CD4-positive, alpha-beta memory T cell (primary cell): ENCODE data around the gene INPP5A. TPM values are rescaled to one million over a fixed set of nuclear protein-coding genes. Genes with fewer than 3 reads are reported as not detected.
"Not testable (repeated sequence)": the region's sequence is repeated elsewhere in the genome, so short reads cannot be mapped to it uniquely, and the experiment has no call there.

ENCODE experiments used
- CTCF ChIA-PET: fragments of 350-600 bp; sonication (Branson Sonifier 250); formaldehyde crosslinking; loops from one replicate; lab custom pipeline; 2021; ENCODE audit warnings: inconsistent platforms; ENCODE audit not compliant: partially characterized antibody; lab: Charles Lee
- POLR2A ChIA-PET: fragments of 350-600 bp; sonication (Branson Sonifier 250); formaldehyde crosslinking; loops from one replicate; lab custom pipeline; 2021; ENCODE audit not compliant: partially characterized antibody; lab: Charles Lee
- DNase-seq, 5 donors: peaks; one replicate each; pipeline versions ENCODE4 v3.0.0 to v3.0.0-alpha.2; 2020 to 2022; ENCODE audit warnings: mixed read lengths in 1 of 5
- H3K27ac ChIP-seq: one replicate; pipeline ENCODE4 v1.7.0; 2013; ENCODE audit warnings: low read depth, low read length
- H3K27me3 ChIP-seq: 2 replicates; pipeline ENCODE4 v1.7.0; 2013; ENCODE audit warnings: mild to moderate bottlenecking, low read length, moderate library complexity; ENCODE audit not compliant: insufficient read depth
- H3K36me3 ChIP-seq: 2 replicates; pipeline ENCODE4 v1.7.0; 2013; ENCODE audit warnings: mild to moderate bottlenecking, low read length, moderate library complexity; ENCODE audit not compliant: insufficient read depth
- H3K4me1 ChIP-seq: 2 replicates; pipeline ENCODE4 v1.7.0; 2013; ENCODE audit warnings: mild to moderate bottlenecking, low read length, moderate library complexity; ENCODE audit not compliant: insufficient read depth
- H3K4me3 ChIP-seq, 2 donors: one replicate each; pipeline ENCODE4 v1.7.0; 2013; ENCODE audit warnings: low read length in 2 of 2, mild to moderate bottlenecking in 1 of 2
- H3K9me3 ChIP-seq, 2 donors: one replicate each; pipeline ENCODE4 v1.7.0; 2013; ENCODE audit warnings: low read length in 2 of 2, control low read depth in 1 of 2; ENCODE audit not compliant: control insufficient read depth in 1 of 2
- H3K27ac Mint-ChIP-seq, 7 donors: one replicate each; pipeline ENCODE4 v1.8.0; 2020 to 2021; ENCODE audit warnings: mixed read lengths in 7 of 7, mild to moderate bottlenecking in 6 of 7, inconsistent platforms in 3 of 7, moderate library complexity in 3 of 7
- H3K27me3 Mint-ChIP-seq, 2 donors: one replicate each; pipeline ENCODE4 v1.8.0; 2020 to 2021; ENCODE audit warnings: mixed read lengths in 2 of 2
- H3K36me3 Mint-ChIP-seq, 2 donors: one replicate each; pipeline ENCODE4 v1.8.0; 2020 to 2021; ENCODE audit warnings: mixed read lengths in 2 of 2, inconsistent platforms in 1 of 2, mild to moderate bottlenecking in 1 of 2
- H3K4me1 Mint-ChIP-seq, 4 donors: one replicate each; pipeline ENCODE4 v1.8.0; 2020 to 2021; ENCODE audit warnings: mixed read lengths in 4 of 4, mild to moderate bottlenecking in 1 of 4
- H3K4me3 Mint-ChIP-seq, 8 donors: one replicate each; pipeline ENCODE4 v1.8.0; 2020 to 2021; ENCODE audit warnings: mixed read lengths in 8 of 8, mild to moderate bottlenecking in 7 of 8, moderate library complexity in 6 of 8, inconsistent platforms in 3 of 8
- H3K9me3 Mint-ChIP-seq, 8 donors: one replicate each; pipeline ENCODE4 v1.8.0; 2020 to 2021; ENCODE audit warnings: mixed read lengths in 8 of 8, mild to moderate bottlenecking in 5 of 8, inconsistent platforms in 3 of 8, moderate library complexity in 1 of 8
- intact Hi-C: fragments of 100-400 bp; cut with micrococcal nuclease; formaldehyde crosslinking; loops from one replicate; pipeline ENCODE4 v1.15.1; 2023
- polyA plus RNA-seq, 2 donors: library from polyadenylated mRNA; unstranded; fragments of 300-500 nt; fragmentation: Illumina TruSeq; gene quantifications; one replicate each; pipeline ENCODE4 v1.2.3, GENCODE V29; 2021
- total RNA-seq, 2 experiments: library from RNA; stranded (reverse); gene quantifications; one replicate each; pipeline ENCODE4 v1.2.3, GENCODE V29; 2021

The INPP5A gene
- total and polyA plus RNA-seq, 4 experiments from 2014 or later: 0.61 to 19.3 (median 10.8) TPM

GRCh38 chr10:132572946-132573345, 35.4 kb downstream of the INPP5A start:
- H3K27me3 ChIP-seq, H3K4me3 ChIP-seq, CTCF ChIA-PET, H3K27ac ChIP-seq, H3K27ac Mint-ChIP-seq, H3K9me3 Mint-ChIP-seq, H3K4me3 Mint-ChIP-seq, H3K27me3 Mint-ChIP-seq, H3K9me3 ChIP-seq, H3K36me3 Mint-ChIP-seq, POLR2A ChIA-PET, H3K36me3 ChIP-seq, DNase-seq: not testable (repeated sequence)
- peaks cover 36% of the 10 kb centered on the region for H3K4me1 ChIP-seq
- intact Hi-C loops: loop anchor here (1.0 kb wide), 1 partner anchor 36 kb away; the partner anchor contains the start of gene INPP5A
- H3K4me1 Mint-ChIP-seq: peaks cover 8 to 31% (median 23%) of the 10 kb centered on the region in 4 donors

DNA sequence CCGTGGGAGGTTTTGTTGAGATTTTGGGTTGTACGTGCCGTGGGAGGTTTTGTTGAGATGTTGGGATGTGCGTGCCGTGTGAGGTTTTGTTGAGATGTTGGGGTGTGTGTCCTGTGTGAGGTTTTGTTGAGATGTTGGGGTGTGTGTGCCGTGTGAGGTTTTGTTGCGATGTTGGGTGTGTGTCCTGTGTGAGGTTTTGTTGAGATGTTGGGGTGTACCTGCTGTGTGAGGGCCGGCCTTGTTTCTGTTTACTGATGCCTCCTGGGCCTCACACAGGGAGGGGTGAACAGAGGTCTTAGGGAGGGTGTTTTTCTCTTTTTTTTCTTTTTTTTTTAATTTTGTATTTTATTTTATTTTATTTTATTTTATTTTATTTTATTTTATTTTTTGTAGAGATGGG, 36.7 kb downstream of the INPP5A start:
- intact Hi-C loops: no loop called here
- H3K4me3 ChIP-seq: no peak overlapping the region

GRCh38 chr10:132574783-132575319, 37.3 kb downstream of the INPP5A start:
- Histone ChIP-seq H3K27me3 (no peaks in the 10 kb centered on the region), H3K36me3 (no peaks in the 10 kb centered on the region), H3K4me1 (peaks cover 36% of the 10 kb centered on the region), H3K27ac (no peak overlapping the region), H3K4me3 (no peak overlapping the region), H3K9me3 (no peaks in the 10 kb centered on the region)
- Mint-ChIP-seq H3K9me3 (no peaks in the 10 kb centered on the region), H3K36me3 (no peaks in the 10 kb centered on the region), H3K27ac (peak overlapping the region in 1 of 7 donors; percentile 32), H3K4me1 (peaks cover 11 to 41% (median 30%) of the 10 kb centered on the region in 4 donors), H3K4me3 (peak overlapping the region in 2 of 8 donors; percentile 30 to 31), H3K27me3 (no peaks in the 10 kb centered on the region)
- DNase-seq: no peak
- POLR2A ChIA-PET: no interaction called here
- CTCF ChIA-PET: no interaction called here
- intact Hi-C loops: no loop called here

More for the DNA sequence above, 36.7 kb downstream of the INPP5A start:
- no peak for DNase-seq
- Histone ChIP-seq H3K4me1 (peaks cover 36% of the 10 kb centered on the region), H3K27ac (no peak overlapping the region), H3K9me3 (no peaks in the 10 kb centered on the region), H3K36me3 (no peaks in the 10 kb centered on the region), H3K27me3 (no peaks in the 10 kb centered on the region)
- no peaks in the 10 kb centered on the region for H3K27me3 Mint-ChIP-seq
- peaks cover 11 to 41% (median 29%) of the 10 kb centered on the region in 4 donors for H3K4me1 Mint-ChIP-seq
- no peaks in the 10 kb centered on the region for H3K9me3 Mint-ChIP-seq
- POLR2A ChIA-PET: no interaction called here
- H3K36me3 Mint-ChIP-seq: no peaks in the 10 kb centered on the region
- H3K4me3 Mint-ChIP-seq: no peak overlapping the region
- CTCF ChIA-PET: no interaction called here
- no peak overlapping the region for H3K27ac Mint-ChIP-seq

DNA sequence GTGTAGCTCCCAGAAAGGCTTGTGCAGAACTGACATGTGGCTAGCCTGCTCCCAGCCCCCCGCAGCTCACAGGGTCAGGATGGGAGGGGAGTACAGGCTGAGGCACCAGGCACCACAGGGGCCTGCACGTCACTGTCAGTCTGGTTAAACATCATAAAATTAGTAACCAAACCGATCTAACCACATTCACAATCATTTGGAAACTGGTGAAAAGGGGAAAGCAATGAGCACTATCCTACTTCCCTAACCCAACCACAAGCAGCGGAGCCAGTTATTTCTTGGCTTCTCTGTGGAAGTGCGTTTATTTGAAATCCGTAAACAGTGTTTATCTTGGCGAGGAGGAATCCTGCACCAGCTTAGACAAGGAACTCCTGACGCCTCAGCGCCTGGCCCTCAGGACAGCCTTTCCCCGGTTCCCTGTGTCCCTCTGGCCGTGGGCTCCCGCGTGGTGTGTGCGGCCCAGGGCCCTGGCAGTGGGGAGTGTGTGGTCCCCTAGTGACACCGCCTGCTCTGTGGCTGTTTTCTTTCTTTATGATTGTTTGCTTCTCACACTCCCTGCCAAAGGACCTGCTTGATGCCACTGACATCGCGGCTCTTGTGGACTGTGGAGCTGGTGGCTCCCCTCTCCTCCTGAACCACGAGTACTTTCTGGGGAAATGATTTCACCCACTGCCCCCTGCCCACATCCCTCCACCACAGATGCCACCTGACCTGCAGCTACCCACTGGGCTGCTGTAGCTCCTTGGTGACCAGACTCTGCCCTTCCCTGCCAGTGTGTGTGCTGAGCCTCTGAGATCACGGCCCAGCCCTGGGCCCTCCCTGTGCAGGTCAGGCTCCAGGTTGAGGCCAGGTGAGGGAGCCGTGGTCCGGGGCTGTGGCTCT, 38.0 kb downstream of the INPP5A start:
- H3K36me3 ChIP-seq: no peaks in the 10 kb centered on the region
- Mint-ChIP-seq H3K4me3 (peak overlapping the region in 3 of 8 donors; percentile 10 to 31 (median 30)), H3K9me3 (no peaks in the 10 kb centered on the region), H3K27ac (peak overlapping the region in 3 of 7 donors; percentile 50 to 68 (median 64)), H3K27me3 (no peaks in the 10 kb centered on the region), H3K36me3 (peaks cover 0 to 4% of the 10 kb centered on the region in 2 donors), H3K4me1 (peaks cover 11 to 44% (median 31%) of the 10 kb centered on the region in 4 donors)
- intact Hi-C loops: no loop called here
- H3K4me1 ChIP-seq: peaks cover 30% of the 10 kb centered on the region
- ChIA-PET POLR2A (no interaction called here), CTCF (no interaction called here)
- no peaks in the 10 kb centered on the region for H3K9me3 ChIP-seq
- no peak for DNase-seq
- no peak overlapping the region for H3K4me3 ChIP-seq
- no peak overlapping the region for H3K27ac ChIP-seq
- H3K27me3 ChIP-seq: no peaks in the 10 kb centered on the region

GRCh38 chr10:132576671-132577349, 39.2 kb downstream of the INPP5A start:
- Mint-ChIP-seq H3K4me1 (peaks cover 17 to 48% (median 31%) of the 10 kb centered on the region in 4 donors), H3K9me3 (no peaks in the 10 kb centered on the region), H3K27me3 (no peaks in the 10 kb centered on the region), H3K27ac (peak overlapping the region in 2 of 7 donors; percentile 15 to 62), H3K36me3 (peaks cover 2 to 10% of the 10 kb centered on the region in 2 donors), H3K4me3 (no peak overlapping the region)
- Histone ChIP-seq H3K27me3 (no peaks in the 10 kb centered on the region), H3K4me1 (peaks cover 18% of the 10 kb centered on the region), H3K9me3 (no peaks in the 10 kb centered on the region), H3K4me3 (no peak overlapping the region), H3K27ac (no peak overlapping the region), H3K36me3 (no peaks in the 10 kb centered on the region)
- ChIA-PET POLR2A (no interaction called here), CTCF (no interaction called here)
- intact Hi-C loops: no loop called here
- DNase-seq: no peak

- no peaks in the 10 kb centered on the region for H3K9me3 Mint-ChIP-seq
- Histone ChIP-seq H3K27ac (no peak overlapping the region), H3K27me3 (no peaks in the 10 kb centered on the region), H3K4me3 (no peak overlapping the region), H3K36me3 (no peaks in the 10 kb centered on the region), H3K4me1 (peaks cover 11% of the 10 kb centered on the region), H3K9me3 (no peaks in the 10 kb centered on the region)
- H3K4me1 Mint-ChIP-seq: peaks cover 17 to 48% (median 32%) of the 10 kb centered on the region in 4 donors
- ChIA-PET CTCF (no interaction called here), POLR2A (no interaction called here)
- intact Hi-C loops: no loop called here
- no peak overlapping the region for H3K4me3 Mint-ChIP-seq
- no peaks in the 10 kb centered on the region for H3K27me3 Mint-ChIP-seq
- no peak for DNase-seq
- H3K36me3 Mint-ChIP-seq: peaks cover 2 to 10% of the 10 kb centered on the region in 2 donors
- no peak overlapping the region for H3K27ac Mint-ChIP-seq
Observed at GRCh38 chr10:132577350-132578003, 39.9 kb downstream of the INPP5A start.
